Esophagus muscularis mucosa (tissue), 3 donors: ENCODE data around the gene TRIM45.

Experiments used
- CTCF ChIP-seq, 3 experiments: fragments of 200-600 bp in 2 of 3; fragments of 450-650 bp in 1 of 3; sonication (generic) in 2 of 3; IDR thresholded peaks; one replicate each; pipeline ENCODE4 v1.5.1; 2017 to 2019; ENCODE audit warnings: antibody characterized with exemption in 3 of 3, mild to moderate bottlenecking in 2 of 3, moderate library complexity in 1 of 3
- POLR2AphosphoS5 ChIP-seq, 2 donors: sonication (generic); formaldehyde crosslinking; IDR thresholded peaks; one replicate each; pipeline ENCODE4 v1.6.1; 2017; ENCODE audit warnings: antibody characterized with exemption in 2 of 2

- no peak for TF ChIP-seq CTCF (IDR thresholded peaks at IDR 0.05)
- no peak for TF ChIP-seq POLR2AphosphoS5 (IDR thresholded peaks at IDR 0.05)
Measured at GRCh38 chr1:117127795-117128194, 6.2 kb upstream of the TRIM45 start.
